Left colon (tissue), 2 donors: Measurements from ENCODE around the gene LUM. TPM values are rescaled to one million over a fixed set of nuclear protein-coding genes. Genes with fewer than 3 reads are reported as not detected.

Source experiments
- ATAC-seq: fragments of 200-7000 bp; cut with Tn5 transposase; one replicate; pipeline ENCODE4 v1.9.1; 2020; ENCODE audit warnings: mild to moderate bottlenecking, moderate library complexity
- DNase-seq, 2 donors: peaks; one replicate each; pipeline ENCODE4 v3.0.0-alpha.2; 2020
- intact Hi-C, 2 donors: fragments of 100-400 bp; cut with DNase I in 1 of 2; cut with micrococcal nuclease in 1 of 2; formaldehyde crosslinking; loops; one replicate each; pipeline versions ENCODE4 v1.11.2 to v1.14.0; 2022; cut with DNase I, micrococcal nuclease
- total RNA-seq, 2 donors: library from RNA; stranded (reverse); fragmentation: NEBNext Ultra II Directional; extraction: Animal tissue kit (Norgen Biotek cat#: 25700); gene quantifications; one replicate each; pipeline ENCODE4 v1.2.1, GENCODE V29; 2021
- donor health status: DM: no; HTN: no; CAD: no.
- donor health status: DM: yes; HTN: yes; CAD: no.

Gene LUM
- total RNA-seq, 2 donors from 2014 or later, result 17.4 to 64.1 TPM

DNA sequence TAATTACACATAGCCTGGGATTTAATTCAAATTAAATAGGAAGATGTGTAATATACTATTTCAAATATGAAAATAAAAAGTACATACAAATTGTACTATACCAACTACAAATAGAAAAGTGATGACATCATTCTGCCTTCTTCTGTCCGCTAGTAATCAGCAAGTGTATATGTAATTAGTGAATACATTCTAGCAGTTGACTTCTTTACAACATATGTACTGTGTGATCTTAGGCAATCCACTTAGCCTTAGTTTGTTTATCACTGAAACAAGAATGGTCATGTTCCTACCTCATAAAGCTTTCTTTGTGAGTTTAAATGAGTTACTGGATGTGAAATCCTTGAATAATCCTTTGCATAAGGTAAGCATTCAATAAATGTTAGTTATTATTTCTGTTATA, 7.8 kb upstream of the LUM start:
- intact Hi-C loops, result no loop called here
- DNase-seq, result no peak
- ATAC-seq, result no peak

DNA sequence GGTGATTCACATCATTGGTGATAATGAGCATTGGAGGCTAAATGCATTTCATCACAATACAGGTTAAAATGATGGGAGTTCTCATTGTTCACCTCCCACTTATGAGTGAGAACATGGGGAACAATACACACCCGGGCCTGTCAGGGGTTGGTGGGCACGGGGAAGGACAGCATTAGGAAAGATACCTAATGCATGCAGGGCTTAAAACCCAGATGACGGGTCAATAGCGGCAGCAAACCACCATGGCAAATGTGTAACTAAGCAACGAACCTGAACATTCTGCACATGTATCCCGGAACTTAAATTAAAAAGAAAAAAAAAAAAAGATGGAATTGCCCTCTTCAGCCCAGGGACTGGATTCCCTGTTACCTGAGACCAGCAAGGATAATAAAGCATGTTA, 2.3 kb upstream of the LUM start:
- intact Hi-C loops, result no loop called here
- ATAC-seq (no peak), DNase-seq (no peak)

DNA sequence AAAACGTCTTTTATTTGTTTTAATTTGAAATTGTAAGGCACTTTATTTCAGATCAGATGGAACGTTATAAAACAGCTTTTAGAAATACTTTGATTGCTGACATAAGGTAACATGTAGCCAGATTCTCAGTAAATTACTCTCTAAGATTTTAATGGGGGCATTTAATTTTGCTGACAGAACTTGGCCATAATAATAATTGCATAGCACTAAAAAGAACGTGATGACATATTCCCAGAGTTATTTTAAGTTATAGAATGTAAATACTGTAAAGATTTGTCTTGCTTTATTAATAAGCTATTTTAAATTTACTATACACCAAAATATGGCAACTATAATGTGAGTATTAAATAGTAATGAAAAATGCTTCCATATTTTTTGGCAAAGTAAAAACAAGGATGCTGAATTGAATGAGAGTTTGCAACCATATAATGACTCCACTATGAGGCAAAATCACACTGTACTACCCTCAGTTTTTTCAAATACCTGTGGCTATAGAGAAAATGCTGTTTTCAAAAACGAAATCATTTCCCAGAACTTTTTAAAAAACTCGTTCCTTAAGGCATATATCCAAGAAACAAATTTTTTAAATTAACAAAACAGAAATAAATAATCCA, 876 bp downstream of the LUM start:
- ATAC-seq (no peak), DNase-seq (no peak)
- intact Hi-C loops, result no loop called here

DNA sequence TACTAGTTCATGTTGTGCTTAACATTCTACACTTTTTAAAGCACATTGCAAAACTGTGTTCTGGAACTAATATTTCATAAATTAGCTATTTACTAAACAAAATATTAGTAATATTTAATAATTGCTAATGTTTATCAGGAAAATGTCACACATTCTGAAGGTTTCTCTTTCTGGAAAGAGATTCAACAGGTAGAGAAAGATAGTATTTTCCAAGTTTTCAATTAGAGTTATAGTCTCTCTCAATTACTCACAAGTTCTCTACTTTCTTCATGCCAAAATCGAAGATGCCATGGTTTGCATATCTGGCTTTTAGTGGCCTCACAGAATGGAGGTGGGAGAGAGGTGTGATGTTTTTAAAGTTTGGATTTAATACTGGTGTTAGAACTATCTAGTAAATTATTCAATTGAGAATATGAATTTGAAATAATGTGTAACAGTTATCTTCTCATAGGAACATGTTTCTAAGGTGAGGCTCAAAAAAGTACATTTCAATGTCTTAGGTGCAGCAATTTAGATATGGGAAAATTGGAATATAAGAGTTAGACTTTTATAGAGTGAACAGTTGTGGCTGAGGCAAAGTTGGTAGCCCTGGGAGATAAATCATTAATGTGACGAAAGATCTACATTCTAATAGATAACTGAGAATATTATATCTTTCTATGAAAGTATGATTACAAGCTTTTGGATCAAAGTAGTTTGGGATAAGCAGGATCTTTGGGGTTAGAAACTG, 1.5 kb downstream of the LUM start:
- no peak for ATAC-seq
- intact Hi-C loops, result no loop called here
- DNase-seq, result no peak

DNA sequence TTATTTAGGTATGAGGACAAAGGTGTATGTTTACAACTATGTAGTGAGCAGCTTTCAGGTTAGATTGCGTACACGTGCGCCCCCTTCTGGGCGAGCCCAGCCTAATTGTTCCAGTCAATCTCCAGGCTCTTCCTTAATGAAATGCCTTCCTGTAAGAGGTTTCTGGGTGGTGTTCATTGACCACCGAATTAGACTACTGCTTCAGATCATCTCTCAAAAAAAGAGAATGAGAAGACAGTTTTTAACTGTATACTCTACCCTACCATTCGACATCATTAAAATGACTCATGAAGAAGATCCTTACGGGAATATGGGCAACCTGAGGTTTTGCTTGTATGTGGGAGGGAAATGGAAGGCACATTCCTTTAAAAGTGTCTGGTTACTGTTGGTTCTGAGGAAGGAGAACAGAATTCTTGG, 2.1 kb downstream of the LUM start:
- ATAC-seq, result peak; percentile 77
- DNase-seq, result peak; percentile 29 to 76
- intact Hi-C loops, result no loop called here

DNA sequence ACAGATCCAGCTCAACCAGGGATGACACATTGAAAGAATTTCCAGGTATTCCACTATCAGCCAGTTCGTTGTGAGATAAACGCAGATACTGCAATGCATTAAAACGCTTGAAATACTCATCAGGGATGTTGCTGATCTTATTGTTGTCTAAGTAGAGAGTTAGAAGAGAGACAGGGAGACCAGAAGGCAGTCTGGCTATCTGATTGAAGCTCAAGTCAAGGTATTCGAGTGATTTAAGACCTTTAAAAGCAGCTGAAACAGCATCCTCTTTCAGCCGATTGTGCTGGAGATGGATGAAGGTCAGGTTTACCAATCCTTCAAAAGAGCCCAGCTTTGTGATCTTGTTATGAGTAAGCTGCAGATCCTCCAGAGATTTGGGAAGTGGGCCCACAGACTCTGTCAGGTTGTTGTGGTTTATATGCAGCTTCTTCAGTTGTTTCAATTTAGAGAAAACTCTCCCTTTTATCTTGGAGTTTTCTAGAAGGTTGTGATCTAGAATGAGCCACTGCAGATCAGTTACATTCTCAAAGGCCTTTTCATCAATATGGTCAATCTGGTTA, 3.0 kb downstream of the LUM start:
- ATAC-seq (no peak), DNase-seq (no peak)
- intact Hi-C loops, result no loop called here

DNA sequence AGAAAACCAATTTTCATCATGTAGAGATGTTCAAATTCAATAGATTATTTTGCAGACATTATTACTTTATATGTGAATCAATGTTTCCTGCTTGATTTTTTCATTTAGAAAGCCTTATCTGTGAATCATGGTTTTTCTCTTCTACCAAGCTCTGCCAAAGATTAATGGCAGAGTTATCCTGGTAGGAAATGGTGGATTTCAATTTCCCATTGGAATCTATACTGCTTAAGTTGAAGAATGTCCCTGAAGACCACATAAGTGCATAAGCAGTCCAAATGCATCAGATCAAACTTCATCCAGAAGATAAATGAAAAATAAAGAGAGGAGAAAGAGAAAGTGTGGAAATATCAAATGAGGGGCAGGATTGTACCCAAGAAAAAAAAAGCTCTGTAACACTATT, 5.0 kb downstream of the LUM start:
- intact Hi-C loops, result no loop called here
- DNase-seq, result no peak
- ATAC-seq, result no peak

DNA sequence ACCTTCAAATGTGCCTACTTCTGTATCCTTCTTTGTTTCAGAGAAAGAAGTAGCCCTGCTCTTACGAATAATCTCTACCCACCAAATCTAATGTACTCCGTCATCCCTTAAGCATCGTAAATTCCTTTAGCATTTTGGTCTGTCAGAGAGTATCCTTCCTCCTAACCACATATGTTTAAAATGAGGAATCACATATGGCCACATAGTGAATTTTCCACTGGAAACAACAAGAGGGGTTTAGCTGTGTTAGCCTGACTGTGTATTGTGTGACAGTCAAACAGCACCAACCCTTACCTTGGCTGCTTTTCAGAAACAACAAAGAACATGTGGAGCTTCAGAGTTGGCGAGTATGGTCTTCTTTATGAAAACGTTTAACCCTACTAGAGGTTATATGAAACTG, 5.5 kb downstream of the LUM start:
- no peak for ATAC-seq
- intact Hi-C loops, result no loop called here
- no peak for DNase-seq

DNA sequence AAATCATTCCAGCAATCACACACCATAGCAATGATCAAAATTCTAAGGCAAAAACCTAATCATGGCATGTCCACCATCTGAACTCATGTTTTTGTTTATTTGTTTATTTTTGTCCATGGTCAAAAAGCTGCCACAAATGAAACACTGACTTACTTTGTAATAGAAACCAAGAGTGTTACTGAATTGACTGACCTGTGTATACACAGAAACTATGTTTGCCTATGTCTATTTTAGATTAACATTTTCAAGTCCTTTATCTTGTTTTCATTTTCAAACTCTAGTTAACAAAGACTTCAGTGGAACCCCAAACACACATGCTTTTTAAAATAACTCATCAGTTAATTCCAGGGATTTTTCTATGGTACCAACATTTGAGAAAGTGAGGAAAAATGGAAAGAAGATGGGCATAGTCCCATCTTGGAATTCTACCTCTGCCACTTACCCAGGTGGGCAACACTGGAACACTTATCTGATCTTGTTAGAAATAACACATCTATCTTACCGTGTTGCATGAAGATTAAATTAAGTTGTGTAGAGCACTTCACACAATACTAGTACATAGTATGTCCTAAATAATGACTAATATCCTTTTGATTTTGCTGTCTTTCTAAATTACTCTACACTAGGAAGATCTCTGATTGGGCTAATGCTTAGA, 6.4 kb downstream of the LUM start:
- DNase-seq (no peak), ATAC-seq (no peak)
- intact Hi-C loops, result no loop called here

DNA sequence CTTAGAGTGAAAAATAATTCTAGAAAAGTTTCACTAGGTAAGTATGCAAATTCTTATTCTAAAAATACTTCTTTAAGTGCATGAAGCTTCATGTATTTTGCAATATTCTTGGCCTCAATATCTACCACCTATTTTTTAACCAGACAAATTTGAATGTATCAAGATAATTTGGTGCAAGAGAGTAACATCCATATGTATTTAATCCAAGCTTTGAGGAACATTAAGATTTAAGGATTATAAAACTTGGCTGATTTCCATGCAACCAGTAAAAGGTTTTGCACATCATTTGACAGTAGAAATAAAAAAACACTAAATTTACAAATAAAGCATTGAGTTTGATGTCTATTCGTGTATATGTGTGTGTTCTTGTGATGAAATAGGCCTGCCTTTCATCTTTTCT, 7.7 kb downstream of the LUM start:
- intact Hi-C loops, result no loop called here
- ATAC-seq (no peak), DNase-seq (no peak)

DNA sequence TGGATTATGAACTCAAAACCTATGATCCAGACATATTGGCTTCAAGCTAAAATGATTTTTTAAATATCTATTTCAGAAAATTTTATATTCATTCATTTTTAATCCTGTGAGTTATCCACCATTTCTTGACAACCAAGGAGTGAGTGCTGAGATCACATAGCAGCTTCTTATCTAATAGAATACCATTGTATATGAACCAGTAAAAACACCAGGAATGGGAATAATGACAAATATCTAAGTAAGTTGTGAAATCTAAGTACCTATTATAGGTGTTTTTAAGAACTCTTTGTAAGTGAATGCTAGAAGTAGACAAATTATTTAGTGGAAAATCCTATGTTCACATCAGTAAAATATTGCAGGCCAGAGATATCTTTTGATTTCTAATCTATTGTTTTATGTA, 8.2 kb downstream of the LUM start:
- ATAC-seq (no peak), DNase-seq (no peak)
- intact Hi-C loops, result no loop called here

DNA sequence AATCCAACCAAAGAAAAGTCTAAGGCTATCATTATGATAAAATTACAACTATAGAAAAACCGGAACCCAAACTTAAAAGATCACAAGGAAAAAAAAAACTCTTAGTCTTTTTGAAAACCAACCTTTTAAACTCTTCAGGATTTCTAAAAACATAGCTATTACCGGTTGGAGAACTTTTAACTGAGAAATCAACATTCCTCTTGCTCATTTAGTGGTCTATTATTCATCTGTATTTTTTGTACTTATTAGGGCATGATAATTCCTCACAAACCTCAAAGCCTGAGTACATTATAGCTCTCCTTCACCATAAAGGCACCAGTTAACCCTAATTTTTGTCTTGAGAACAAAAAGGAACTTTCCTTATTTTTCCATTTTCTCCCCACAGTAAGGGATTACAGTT, 10.4 kb downstream of the LUM start:
- ATAC-seq (no peak), DNase-seq (no peak)
- intact Hi-C loops, result no loop called here

DNA sequence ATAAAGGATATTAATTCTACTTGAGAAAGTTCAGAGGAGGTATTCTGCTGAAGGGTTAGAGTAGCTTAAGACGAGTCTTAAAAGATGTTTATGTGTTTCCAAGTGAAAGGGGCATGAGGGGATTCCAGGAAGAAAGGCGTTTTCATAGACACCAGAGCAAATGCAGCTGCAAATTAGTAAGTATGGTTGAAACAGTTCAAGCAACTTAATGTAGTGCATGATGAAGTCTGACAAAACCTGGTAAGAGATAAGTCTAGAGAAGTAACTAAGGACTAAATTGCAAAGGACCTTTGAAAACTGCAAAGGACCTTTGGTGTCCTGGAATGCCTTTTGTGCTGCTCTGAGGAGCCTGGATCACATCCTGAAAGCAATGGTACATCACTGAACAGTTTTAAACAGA, 11.5 kb downstream of the LUM start:
- intact Hi-C loops, result no loop called here
- DNase-seq (no peak), ATAC-seq (no peak)

DNA sequence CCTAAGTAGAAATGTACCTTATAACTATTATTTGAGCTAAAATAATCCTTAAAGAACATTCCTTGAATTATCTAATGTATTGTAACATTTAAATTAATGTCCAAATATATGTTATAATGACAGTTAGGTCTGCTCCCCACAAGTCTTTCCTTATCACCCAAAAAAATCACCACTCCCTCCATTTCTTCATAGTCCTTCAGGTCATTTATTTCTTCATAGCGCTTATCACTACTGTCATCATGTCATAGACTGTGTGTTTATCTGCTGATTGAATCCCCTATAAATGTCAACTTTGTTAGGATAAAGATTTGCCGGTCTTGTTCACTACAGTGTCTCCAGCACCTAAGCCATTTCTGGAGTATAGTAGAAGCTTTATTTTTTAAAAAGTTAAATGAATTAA, 12.0 kb downstream of the LUM start:
- intact Hi-C loops, result no loop called here
- ATAC-seq, result no peak
- DNase-seq, result no peak

DNA sequence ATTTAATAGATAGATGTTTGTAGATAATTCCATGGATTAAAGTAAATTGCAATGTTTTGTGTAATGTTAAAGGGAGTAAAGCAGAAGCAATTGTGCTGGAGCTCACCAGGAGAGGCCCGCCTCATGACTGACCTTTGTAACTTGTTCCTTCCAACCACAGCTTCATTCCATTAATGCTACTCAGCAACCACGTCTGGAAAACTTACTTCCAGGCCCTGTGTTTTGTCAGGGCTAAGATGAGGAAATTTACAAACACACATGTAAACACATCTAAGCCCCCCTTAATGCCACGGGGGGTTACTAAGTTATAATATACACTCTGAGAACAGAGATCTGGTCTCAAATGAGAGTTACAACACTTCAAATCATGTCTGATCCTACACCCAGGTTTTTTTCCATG, 12.4 kb downstream of the LUM start:
- intact Hi-C loops, result no loop called here
- no peak for DNase-seq
- ATAC-seq, result no peak

DNA sequence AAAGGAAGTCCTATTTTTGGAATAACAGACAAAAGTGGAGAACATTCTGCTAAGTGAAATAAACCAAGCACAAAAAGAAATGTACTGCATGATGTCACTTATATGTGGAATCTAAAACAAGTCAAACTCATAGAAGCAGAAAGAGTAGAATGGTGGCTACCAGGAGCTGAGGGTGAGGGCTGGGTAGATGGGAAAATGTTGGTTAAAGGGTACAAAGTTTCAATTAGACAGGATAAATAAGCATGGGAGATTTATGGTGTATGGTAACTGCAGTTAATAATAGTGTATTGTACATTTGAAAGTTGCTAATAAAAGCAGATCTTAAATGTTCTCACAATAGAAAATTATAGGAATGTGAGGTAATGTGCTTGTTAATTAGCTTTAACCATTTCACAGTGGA, 12.8 kb downstream of the LUM start:
- ATAC-seq, result no peak
- intact Hi-C loops, result no loop called here
- DNase-seq, result no peak

DNA sequence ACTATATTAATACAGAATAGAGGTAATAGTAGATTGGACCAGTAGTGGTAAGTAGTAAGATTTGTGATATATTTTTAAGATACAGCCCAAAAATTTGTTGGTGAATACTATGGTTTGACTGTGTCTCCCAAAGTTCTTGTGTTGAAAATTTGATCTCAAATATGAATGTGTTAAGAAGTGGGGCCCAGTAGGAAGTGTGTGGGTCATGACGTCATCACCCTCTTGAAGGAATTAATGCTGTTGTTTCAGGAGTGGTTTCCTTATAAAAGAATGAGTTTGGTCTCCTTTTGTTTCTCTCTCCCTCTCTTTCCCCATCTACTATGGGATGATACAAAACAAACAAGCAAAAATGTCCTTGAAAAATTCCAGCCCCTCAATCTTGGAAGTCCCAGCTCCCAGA, 16.3 kb downstream of the LUM start:
- DNase-seq (no peak), ATAC-seq (no peak)
- intact Hi-C loops, result no loop called here

DNA sequence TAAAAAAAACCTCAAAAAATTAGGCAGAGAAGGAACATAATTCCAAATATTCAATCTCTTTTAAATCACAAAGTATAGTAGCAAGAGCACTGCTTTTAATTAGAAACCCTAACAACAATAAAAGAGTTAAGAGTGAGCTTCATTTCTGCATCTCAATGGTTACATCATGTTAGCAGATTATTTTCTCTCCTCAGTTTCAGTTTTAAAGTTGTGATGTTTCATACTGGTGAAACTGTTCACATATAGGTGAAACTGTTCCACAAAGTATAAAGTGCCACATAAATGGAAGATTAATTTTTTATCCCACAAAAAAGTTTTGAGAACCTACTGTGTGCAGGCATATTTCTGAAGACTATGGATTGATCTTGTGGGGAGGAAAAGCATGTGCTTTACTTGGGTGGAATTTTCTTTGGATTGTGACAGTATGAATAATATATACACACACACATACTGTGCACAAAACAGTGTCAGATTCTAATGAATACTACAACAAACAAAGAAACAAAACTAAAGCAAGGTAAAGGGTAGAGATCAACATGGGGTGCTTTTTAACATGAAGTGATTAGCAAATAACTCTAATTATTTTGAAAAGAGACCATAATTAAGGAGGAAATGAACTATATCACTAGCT, 17.1 kb downstream of the LUM start:
- DNase-seq (no peak), ATAC-seq (no peak)
- intact Hi-C loops, result no loop called here

DNA sequence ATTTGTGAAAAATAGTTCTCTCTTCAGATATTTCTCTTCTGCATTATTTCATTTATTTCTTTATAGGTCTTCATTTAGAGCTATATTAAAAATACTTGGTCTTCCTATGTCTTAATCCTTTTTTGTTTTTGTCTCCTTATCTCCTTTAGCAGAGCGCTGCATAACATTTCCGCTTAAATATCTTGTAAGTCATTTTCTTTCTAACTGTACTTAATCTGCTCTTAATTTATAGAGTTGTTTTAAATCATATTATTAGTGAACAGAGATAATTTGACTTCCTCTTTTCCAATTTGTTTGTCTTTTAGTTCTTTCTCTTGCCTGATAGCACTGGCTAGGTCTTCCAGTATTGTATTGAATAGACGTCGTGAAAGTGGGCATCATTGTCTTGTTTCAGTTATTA, 18.0 kb downstream of the LUM start:
- DNase-seq, result no peak

More for the DNA sequence above, 18.0 kb downstream of the LUM start:
- no peak for ATAC-seq
- intact Hi-C loops, result no loop called here
